HAP-1 (cell line): ENCODE results near the gene MXD4.

ENCODE experiments used
- DNase-seq, 2 experiments: peaks; one replicate each; pipeline ENCODE4 v3.0.0-alpha.2; 2016 to 2020; ENCODE audit warnings: low spot score in 2 of 2
- H3K27me3 ChIP-seq: fragments of 250-450 bp; sonication (Bioruptor Pico); 2 replicates; pipeline ENCODE4 v1.5.1; 2020; ENCODE audit warnings: low read depth, mild to moderate bottlenecking, moderate library complexity
- H3K36me3 ChIP-seq: fragments of 250-450 bp; sonication (Bioruptor Pico); replicated peaks from 2 replicates; pipeline ENCODE4 v1.5.1; 2020; ENCODE audit warnings: mild to moderate bottlenecking
- H3K4me1 ChIP-seq: fragments of 250-450 bp; sonication (Bioruptor Pico); 2 replicates; pipeline ENCODE4 v1.5.1; 2020; ENCODE audit warnings: mild to moderate bottlenecking
- H3K4me3 ChIP-seq: fragments of 250-450 bp; sonication (Bioruptor Pico); 2 replicates; pipeline ENCODE4 v1.5.1; 2020; ENCODE audit warnings: mild to moderate bottlenecking, moderate library complexity
- H3K9me3 ChIP-seq: fragments of 250-450 bp; sonication (Bioruptor Pico); 2 replicates; pipeline ENCODE4 v1.5.1; 2020; ENCODE audit warnings: mild to moderate bottlenecking, moderate library complexity
- in situ Hi-C: fragments of 300-500 bp; cut with MboI; formaldehyde crosslinking; loops from 3 replicates; pipeline ENCODE4 v1.14.3; 2020; ENCODE audit warnings: low sequenced_read_pairs, inconsistent platforms, mixed read lengths

The MXD4 gene

GRCh38 chr4:2266821-2267220, 4.9 kb upstream of the MXD4 start:
- in situ Hi-C loops = no loop called here
- no peaks in the 10 kb centered on the region for H3K4me1 ChIP-seq
- no peak for DNase-seq
- no peaks in the 10 kb centered on the region for H3K36me3 ChIP-seq
- H3K9me3 ChIP-seq = no peaks in the 10 kb centered on the region
- H3K27me3 ChIP-seq = no peaks in the 10 kb centered on the region
- H3K4me3 ChIP-seq = no peak overlapping the region

GRCh38 chr4:2266181-2266580, 4.3 kb upstream of the MXD4 start:
- DNase-seq = no peak
- no peaks in the 10 kb centered on the region for H3K4me1 ChIP-seq
- in situ Hi-C loops = no loop called here
- no peaks in the 10 kb centered on the region for H3K27me3 ChIP-seq
- no peaks in the 10 kb centered on the region for H3K36me3 ChIP-seq
- H3K9me3 ChIP-seq = no peaks in the 10 kb centered on the region
- H3K4me3 ChIP-seq = no peak overlapping the region

- H3K36me3 ChIP-seq = no peaks in the 10 kb centered on the region
- H3K27me3 ChIP-seq = no peaks in the 10 kb centered on the region
- H3K9me3 ChIP-seq = no peaks in the 10 kb centered on the region
- in situ Hi-C loops = no loop called here
- H3K4me1 ChIP-seq = no peaks in the 10 kb centered on the region
- no peak overlapping the region for H3K4me3 ChIP-seq
- no peak for DNase-seq
Observed at GRCh38 chr4:2265113-2266110, 3.5 kb upstream of the MXD4 start.

GRCh38 chr4:2264481-2265041, 2.7 kb upstream of the MXD4 start:
- in situ Hi-C loops = no loop called here
- Histone ChIP-seq H3K4me1 (no peaks in the 10 kb centered on the region), H3K9me3 (no peaks in the 10 kb centered on the region), H3K27me3 (no peaks in the 10 kb centered on the region), H3K36me3 (no peaks in the 10 kb centered on the region), H3K4me3 (no peak overlapping the region)
- no peak for DNase-seq

GRCh38 chr4:2263926-2264321, 2.0 kb upstream of the MXD4 start:
- Histone ChIP-seq H3K4me3 (no peak overlapping the region), H3K4me1 (no peaks in the 10 kb centered on the region), H3K27me3 (no peaks in the 10 kb centered on the region), H3K9me3 (no peaks in the 10 kb centered on the region), H3K36me3 (no peaks in the 10 kb centered on the region)
- in situ Hi-C loops = no loop called here
- DNase-seq = no peak

GRCh38 chr4:2262944-2263250, 988 bp upstream of the MXD4 start:
- no peaks in the 10 kb centered on the region for H3K4me1 ChIP-seq
- H3K4me3 ChIP-seq = peak overlapping the region; percentile 46
- H3K27me3 ChIP-seq = no peaks in the 10 kb centered on the region
- H3K9me3 ChIP-seq = no peaks in the 10 kb centered on the region
- in situ Hi-C loops = no loop called here
- no peaks in the 10 kb centered on the region for H3K36me3 ChIP-seq
- no peak for DNase-seq

GRCh38 chr4:2262145-2262943, 435 bp upstream of the MXD4 start:
- H3K9me3 ChIP-seq = no peaks in the 10 kb centered on the region
- in situ Hi-C loops = no loop called here
- no peaks in the 10 kb centered on the region for H3K36me3 ChIP-seq
- DNase-seq = peak; percentile 98 to 99
- peak overlapping the region; percentile 46 for H3K4me3 ChIP-seq
- no peaks in the 10 kb centered on the region for H3K27me3 ChIP-seq
- H3K4me1 ChIP-seq = no peaks in the 10 kb centered on the region

- in situ Hi-C loops = no loop called here
- H3K4me1 ChIP-seq = no peaks in the 10 kb centered on the region
- H3K27me3 ChIP-seq = no peaks in the 10 kb centered on the region
- H3K36me3 ChIP-seq = no peaks in the 10 kb centered on the region
- DNase-seq = peak in 1 of 2 experiments; percentile 62
- no peaks in the 10 kb centered on the region for H3K9me3 ChIP-seq
- H3K4me3 ChIP-seq = peak overlapping the region; percentile 51
Observed at GRCh38 chr4:2261110-2261852, 628 bp downstream of the MXD4 start.

GRCh38 chr4:2260344-2261109, 1.4 kb downstream of the MXD4 start:
- in situ Hi-C loops = no loop called here
- Histone ChIP-seq H3K27me3 (no peaks in the 10 kb centered on the region), H3K4me1 (no peaks in the 10 kb centered on the region), H3K4me3 (peak overlapping the region; percentile 51), H3K9me3 (no peaks in the 10 kb centered on the region), H3K36me3 (no peaks in the 10 kb centered on the region)
- DNase-seq = peak in 1 of 2 experiments; percentile 8

GRCh38 chr4:2259541-2260343, 2.2 kb downstream of the MXD4 start:
- Histone ChIP-seq H3K4me3 (no peak overlapping the region), H3K36me3 (no peaks in the 10 kb centered on the region), H3K9me3 (no peaks in the 10 kb centered on the region), H3K27me3 (no peaks in the 10 kb centered on the region), H3K4me1 (no peaks in the 10 kb centered on the region)
- in situ Hi-C loops = no loop called here
- peak in 1 of 2 experiments; percentile 3 for DNase-seq

- in situ Hi-C loops = no loop called here
- Histone ChIP-seq H3K27me3 (no peaks in the 10 kb centered on the region), H3K36me3 (no peaks in the 10 kb centered on the region), H3K9me3 (no peaks in the 10 kb centered on the region), H3K4me1 (no peaks in the 10 kb centered on the region), H3K4me3 (no peak overlapping the region)
- DNase-seq = peak in 1 of 2 experiments; percentile 7
Observed at GRCh38 chr4:2259036-2259540, 2.8 kb downstream of the MXD4 start.
